Activated CD4-positive, alpha-beta T cell treated with anti-CD3 and anti-CD28 coated beads for 1 hour (primary cell): ENCODE measurements around the gene CYP26B1.

ENCODE experiments used
- DNase-seq: peaks from one replicate; pipeline ENCODE4 v3.0.0-alpha.2; 2020

The CYP26B1 gene

DNA sequence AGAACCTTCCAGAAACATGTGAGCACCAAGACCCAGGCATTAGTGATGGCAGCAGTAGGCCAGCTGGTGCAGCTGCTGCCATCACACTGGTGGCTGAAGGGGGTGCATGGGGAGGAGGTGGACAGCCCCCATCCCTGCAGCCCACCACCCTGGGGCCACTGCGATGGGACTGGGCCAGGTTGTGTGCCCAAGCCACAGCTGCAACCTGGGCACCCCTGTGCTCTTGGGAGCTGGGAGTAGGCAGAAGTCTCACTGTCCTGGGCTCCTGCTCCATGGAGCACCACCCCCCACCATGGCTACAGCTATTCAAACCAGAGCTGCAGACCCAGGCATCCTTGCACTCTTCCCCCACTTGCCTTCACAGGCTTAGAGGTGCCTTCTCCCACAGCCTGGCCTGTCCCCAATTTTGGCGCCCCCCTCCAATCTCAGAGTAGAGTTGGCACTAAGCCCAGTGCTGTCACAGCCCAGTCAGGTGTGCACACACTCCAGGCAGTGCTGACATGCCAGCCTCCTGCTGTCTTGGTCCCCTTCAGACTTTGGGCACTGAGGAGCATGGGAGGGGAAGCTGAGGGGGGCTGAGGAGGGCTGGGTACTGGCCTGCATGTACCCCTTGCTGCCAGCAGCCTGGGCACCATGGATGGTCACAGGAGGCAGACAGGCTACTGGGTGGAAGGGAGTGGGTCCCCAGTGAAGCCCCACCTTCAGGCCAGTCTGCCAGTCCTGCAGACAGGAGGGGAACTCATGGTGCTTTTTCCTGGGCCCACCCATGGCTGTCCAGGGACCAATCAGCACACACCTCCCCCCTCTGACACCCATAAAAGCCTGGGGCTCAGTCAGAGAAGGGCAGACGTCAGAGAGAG lies 67.1 kb downstream of the CYP26B1 start:
- DNase-seq: no peak
